Measurements from ENCODE around the gene ARHGAP22.

The ARHGAP22 gene

DNA sequence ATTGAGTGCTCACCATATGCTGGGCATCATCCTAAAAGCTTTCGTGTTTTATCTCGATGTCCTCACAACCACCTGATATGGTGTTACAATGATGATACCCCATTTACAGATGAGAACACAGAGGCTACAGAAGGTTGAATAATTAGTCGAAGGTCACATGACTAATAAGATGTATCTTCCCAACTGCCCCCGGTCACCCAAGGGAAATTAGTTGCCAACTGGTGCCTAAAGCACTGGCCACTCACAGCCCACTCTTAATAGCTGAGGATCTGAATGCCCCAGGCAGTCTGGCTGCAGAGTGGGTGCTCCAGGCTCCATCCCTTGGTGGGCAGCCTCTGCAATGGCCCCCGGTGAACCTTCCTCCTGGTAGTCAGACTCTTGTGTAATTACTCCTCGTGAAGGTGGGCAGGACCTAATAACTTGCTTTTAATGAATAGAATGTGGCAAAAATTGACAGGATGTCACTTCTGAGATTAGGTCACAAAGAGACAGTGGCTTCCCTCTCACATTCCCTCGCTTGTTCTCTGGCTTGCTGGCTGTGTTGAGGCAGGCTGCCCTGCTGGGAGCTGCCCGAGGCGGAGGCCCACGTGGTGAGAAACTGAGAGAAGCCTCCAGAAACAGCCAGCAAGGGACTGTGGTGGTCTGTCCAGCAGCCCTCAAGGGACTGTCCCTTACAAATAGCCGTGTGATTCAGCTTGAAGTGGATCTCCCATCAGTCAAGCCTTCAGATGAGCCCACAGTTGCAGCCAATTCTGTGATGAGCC is 109.4 kb downstream of the ARHGAP22 start:
- no peak for DNase-seq

GRCh38 chr10:48494611-48495010 is 110.3 kb downstream of the ARHGAP22 start:
- DNase-seq, result no peak

DNA sequence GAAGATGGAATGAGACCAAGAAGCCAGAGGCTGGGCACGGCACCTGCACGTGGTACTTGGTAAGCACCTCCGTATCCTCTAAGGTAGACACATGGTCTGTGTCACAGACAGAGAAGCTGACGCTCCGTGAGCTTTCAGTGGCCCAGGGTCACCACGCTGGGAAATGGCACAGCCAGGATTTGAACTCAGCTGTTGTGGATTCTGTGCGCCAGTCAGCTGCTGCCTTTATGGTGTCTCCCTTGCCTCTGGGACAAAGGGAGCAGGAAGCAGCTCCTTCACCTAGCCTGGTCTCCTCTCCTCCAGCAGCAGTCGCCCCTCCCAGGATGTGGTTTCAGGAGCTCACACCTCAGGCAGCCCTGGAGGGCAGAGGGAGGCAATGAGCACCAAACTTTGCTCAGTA is 110.8 kb downstream of the ARHGAP22 start:
- no peak for DNase-seq

- no peak for DNase-seq
Observed at GRCh38 chr10:48493083-48493871, 111.6 kb downstream of the ARHGAP22 start.

DNA sequence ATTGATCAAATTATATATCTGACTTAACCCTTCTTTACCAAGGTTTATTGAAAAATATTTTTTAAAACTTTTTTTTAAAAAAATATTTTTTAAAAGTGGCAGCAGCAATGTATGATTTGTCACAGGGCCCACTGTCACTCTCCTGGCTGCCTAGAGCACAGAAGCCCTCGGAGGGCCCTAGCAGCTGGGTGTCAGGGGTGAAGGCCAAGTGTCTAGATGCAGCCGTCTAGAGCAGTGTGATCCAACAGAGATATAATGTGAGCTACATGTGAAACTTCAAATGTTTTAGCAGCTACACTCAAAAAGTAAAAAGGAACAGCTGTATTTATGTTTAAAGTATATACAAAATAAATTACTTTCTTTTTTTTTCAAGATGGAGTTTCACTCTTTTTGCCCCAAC is 112.7 kb downstream of the ARHGAP22 start:
- DNase-seq, result no peak

DNA sequence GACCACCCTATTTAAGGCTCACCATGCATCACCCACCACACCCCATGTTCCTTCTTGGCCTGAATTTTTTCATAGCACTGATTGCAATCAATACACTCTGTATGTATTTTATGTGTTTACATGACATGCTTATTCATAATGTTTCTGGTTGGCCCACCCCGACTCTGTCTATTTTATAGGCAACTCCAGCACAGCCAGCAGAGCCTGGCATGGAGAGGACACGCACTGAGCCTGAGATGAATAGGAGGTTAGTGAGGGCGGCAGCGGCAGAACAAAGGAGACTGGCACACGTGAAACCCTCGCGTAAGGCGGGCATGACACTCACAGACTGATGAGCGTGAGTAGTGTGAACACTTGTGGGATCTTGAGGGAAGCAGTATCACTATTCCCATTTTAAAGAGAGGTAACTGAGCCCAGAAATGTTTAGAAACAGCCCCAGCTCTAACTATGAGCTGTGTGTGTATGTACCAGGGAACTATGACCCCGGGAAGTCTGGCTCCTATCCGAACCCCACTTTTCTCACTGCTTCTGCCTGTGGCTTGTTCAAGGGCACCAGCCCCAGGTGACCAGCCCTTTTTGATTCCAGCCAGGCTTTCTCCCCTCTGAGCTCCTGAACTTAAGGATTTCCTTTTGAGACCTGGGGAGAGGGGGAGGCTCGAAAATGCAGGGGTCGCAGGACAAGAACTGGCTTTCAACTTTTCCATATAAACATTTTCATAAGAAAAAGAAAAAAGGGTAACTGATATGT is 113.3 kb downstream of the ARHGAP22 start:
- DNase-seq, result no peak

DNA sequence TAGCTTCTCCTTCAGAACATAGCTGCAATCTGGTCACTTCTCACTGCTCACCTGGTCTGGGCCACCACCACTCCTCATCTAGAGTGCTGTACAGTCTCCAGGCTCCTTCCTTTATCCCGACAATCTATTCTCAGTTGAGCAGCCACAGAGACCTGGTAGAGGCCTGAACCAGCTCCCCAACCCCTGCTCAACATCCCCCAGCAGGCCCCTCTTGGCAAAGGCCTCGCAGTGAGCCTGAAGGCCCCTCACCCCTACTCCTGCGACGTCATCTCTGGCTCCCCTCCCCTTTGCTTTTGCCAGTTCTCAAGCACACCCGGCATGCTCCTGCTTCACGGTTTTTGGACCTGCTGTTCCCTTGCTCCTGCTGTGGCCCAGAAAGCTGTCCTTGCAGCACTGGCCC is 113.9 kb downstream of the ARHGAP22 start:
- DNase-seq, result no peak

GRCh38 chr10:48490571-48490940 is 114.3 kb downstream of the ARHGAP22 start:
- no peak for DNase-seq

DNA sequence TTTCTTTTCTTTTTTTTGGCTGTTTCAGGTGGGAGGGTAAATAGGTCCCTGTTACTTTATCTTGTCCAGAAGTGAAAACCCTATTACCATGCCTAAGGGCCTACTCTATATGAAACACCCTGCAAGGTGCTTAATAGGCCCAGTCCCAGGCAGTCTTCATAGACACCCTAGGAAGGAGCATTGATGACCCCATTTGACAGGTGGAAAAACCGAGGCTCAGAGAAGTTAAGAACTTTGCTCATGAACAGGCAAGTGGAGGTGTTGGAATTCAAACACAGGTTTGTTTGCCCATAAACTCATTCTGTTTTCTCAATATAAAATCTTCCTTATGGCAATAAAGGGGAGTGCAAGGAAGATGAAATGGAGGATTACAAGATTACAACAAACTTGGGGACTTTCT is 115.8 kb downstream of the ARHGAP22 start:
- DNase-seq, result no peak

GRCh38 chr10:48487244-48487643 is 117.6 kb downstream of the ARHGAP22 start:
- DNase-seq, result no peak

DNA sequence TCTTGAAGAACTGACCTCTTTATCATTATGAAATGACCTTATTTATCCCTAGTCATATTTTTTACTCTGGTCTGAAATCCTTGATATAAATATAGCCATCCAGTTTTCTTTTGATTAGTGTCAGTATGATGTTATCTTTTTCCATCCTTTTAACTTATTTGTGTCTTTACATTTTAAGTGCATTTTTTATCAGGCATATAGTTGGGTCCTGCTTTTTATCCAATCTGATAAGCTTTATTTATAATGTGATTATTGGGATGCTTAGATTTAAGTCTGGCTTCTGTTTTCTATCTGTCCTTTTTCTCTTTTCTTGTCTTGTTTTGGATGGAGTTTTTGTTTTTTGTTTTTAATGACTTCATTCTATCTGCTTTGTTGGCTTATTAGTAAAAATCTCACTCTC is 119.2 kb downstream of the ARHGAP22 start:
- DNase-seq, result no peak

DNA sequence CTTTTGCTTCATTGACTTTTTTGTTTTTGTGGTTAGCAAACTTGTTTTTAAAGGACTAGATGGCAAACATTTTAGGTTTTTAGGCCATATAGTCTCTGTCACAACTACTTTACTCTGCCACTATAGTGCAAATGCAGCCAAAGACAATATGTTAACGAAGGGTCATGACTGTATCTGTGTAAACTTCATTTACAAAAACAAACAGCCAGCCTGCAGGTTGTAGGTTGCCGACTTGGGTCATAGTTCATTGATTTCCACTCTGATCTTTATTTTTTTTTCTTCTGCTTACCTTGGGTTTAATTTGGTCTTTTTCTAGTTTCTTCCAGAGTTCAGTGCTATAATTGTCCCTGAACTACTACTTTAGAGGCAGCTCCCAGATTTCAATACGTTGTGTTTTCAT is 120.0 kb downstream of the ARHGAP22 start:
- DNase-seq, result no peak

- no peak for DNase-seq
Observed at GRCh38 chr10:48482207-48482606, 122.7 kb downstream of the ARHGAP22 start.

GRCh38 chr10:48481385-48481784 is 123.5 kb downstream of the ARHGAP22 start:
- DNase-seq, result no peak

DNA sequence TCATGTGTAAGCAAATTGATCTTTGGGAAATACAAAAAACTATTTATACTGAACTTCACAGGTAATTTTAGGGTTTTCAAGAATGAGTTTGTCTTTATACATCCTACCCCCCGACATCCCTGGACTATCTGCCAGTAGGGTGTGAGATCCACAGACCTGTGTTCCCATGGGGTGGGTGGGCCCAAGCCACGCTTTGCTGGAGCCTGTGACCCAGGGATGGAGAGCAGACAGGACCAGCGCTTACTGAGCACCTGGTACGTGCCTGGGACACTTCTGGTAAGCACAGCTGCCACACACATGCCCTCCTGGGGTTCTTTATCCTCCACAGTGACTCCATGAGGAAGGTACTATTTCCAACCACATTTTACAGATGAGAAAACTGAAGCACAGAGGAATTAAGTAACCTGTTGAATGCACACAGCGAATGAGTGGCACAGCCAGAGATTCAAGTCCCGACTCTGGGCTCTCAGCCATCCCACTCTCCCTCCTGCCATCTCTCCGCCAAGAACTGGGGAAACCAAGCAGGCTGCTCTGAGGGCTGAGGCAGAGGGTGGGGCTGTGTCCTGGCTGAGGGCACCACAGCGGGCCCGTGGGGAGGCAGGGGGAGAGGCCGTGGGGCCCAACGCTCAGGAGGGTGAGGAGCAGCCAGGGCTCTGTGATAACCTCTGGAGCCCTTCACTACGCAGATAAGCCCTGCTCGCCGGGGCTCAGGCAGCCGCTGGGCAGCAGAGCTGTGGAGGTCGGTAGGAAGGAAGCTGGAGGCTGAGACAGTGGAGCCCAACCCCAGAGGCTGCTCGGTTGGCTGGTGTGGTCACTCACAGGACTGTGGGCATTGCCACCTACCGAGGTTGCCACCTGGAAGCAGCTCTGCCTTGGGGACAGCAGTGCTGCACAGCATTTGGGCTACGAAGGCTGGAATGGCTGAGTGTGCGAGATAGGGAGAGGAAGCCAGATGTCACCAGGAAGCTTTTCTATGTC is 124.2 kb downstream of the ARHGAP22 start:
- no peak for DNase-seq

DNA sequence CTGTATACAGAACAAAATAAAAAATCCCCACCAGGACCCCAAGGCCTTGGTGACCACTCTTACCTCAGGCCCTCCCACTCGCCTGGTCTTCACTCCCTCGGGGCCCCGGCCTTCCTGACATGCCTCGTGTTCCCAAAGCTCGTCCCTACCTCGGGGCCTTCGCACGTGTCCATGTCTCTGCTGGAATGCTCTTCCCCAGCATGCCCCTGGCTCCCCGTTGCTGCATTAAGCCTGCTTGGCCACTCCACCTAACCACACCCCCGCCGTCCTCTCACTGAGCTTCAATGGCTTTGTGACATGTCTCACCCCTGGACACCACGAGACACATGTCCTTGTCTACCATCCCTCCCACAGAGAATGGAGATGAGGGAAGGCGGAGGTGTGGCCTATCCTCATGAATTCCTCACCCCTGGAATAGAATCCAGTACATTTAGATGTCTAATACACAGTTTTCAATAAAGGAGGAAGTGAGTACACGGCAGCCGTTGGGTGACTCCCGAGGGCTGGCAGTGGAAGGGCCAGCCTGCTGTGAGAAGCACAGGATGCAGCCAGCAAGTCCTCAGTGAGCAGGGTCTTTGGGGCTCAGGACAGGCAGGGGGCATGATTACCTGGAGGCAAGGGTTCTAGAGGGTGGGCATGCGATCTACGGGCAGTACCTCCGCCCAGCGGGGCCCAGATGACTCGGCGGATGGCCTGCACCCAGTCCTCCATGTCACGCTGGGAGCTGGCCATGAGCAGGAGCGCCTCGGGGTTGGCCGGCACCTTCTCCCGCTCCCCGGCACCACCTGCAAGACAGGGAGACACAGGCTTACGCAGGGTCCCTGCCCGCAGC is 125.7 kb downstream of the ARHGAP22 start:
- DNase-seq, result no peak

GRCh38 chr10:48478469-48478868 is 126.4 kb downstream of the ARHGAP22 start:
- DNase-seq, result no peak

DNA sequence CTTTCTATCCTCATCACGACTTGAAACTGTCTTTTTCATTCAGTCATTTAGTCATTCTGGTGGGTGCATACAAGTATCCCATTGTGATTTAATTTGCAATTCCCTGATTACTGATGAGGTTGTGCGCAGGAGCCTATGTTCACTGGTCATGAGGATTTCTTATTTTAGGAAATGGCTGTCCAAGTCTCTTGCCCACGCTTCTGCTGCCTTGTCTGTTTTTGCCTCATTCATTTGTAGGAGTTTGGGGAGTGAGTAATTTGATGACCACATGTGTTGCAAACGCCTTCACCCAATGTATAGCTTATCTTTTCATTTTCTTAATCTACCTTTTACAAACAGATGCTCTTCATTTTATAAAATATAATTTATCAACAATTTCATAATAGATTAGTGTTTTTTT is 127.3 kb downstream of the ARHGAP22 start:
- DNase-seq, result no peak

DNA sequence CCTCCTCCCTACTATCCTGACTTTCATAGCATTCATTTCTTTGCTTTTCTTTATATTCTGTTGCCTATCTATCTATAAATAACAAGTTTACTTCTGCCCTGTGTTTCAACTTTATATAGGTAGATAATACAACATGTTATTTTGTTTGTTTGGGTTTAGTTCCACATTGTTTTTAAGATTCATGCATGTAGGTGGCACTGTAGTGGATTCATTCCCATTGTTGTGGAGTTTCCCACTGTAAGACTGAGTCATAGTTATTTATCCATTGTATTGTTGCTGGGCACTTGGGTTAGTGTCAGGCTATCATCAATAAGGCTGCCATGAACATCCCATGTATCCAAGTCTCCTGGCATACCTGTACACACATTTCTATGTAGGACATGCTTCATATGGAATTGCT is 127.7 kb downstream of the ARHGAP22 start:
- DNase-seq, result no peak

GRCh38 chr10:48476279-48476982 is 128.4 kb downstream of the ARHGAP22 start:
- no peak for DNase-seq

- no peak for DNase-seq
Observed at GRCh38 chr10:48475943-48476278, 129.0 kb downstream of the ARHGAP22 start.

All from NCI-H2029 treated with DMSO at 0.1 percent for 48 hours (cell line).